Neural progenitor cell (in vitro differentiated cells): ENCODE data around the gene PDIA5.

Experiments
- EZH2 ChIP-seq: fragments of 200-600 bp; sonication (generic); IDR thresholded peaks from 2 replicates; pipeline ENCODE4 v1.6.1; 2017; ENCODE audit warnings: antibody characterized with exemption, mild to moderate bottlenecking, moderate library complexity
- EZH2phosphoT487 ChIP-seq: fragments of 200-600 bp; sonication (generic); IDR thresholded peaks from 2 replicates; pipeline ENCODE4 v1.6.1; 2017; ENCODE audit warnings: antibody characterized with exemption
- TF ChIP-seq, protein P1 (sequence below): fragments of 200-600 bp; sonication (generic); IDR thresholded peaks from 2 replicates; pipeline ENCODE4 v1.5.1; 2017; ENCODE audit warnings: antibody characterized with exemption, mild to moderate bottlenecking

DNA sequence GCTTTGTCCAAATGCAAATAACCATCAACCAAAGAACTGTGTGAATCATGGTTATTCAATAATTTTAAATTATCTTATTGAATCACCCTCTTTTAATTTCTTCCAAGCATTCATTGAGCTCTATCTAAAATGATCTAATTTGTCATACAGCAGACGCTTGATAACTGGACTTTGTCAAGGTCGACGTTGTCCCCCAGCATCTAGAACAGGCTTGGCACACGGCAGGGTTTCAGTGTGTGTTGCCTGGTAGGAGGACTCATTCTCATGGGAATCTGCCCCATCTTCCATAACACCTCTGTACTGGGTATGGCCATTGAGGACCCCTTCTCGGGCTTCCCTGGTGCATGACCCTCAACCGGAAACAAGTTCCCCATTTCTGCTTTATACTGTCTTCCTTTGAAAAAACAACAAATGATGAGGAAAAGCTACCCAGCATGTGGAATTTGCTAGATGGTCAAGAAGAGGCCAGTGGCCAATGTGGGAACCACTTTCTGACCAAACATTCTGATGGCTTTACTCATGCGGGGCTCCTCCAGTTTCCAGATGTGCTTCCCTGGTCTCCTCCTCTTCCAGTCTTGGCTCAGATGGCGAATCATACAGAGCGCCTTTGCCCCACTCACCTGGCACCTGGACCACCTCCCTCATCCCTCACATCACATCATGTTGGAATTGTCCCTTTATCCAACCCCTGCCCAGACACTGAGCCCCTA, 93.3 kb downstream of the PDIA5 start:
- TF ChIP-seq, protein P1, sequence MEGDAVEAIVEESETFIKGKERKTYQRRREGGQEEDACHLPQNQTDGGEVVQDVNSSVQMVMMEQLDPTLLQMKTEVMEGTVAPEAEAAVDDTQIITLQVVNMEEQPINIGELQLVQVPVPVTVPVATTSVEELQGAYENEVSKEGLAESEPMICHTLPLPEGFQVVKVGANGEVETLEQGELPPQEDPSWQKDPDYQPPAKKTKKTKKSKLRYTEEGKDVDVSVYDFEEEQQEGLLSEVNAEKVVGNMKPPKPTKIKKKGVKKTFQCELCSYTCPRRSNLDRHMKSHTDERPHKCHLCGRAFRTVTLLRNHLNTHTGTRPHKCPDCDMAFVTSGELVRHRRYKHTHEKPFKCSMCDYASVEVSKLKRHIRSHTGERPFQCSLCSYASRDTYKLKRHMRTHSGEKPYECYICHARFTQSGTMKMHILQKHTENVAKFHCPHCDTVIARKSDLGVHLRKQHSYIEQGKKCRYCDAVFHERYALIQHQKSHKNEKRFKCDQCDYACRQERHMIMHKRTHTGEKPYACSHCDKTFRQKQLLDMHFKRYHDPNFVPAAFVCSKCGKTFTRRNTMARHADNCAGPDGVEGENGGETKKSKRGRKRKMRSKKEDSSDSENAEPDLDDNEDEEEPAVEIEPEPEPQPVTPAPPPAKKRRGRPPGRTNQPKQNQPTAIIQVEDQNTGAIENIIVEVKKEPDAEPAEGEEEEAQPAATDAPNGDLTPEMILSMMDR = no peak
- TF ChIP-seq EZH2 = no peak
- no peak for TF ChIP-seq EZH2phosphoT487
